SKM-1 treated with dmso at 0.1 percent for 144 hours (cell line): ENCODE data around the gene NDUFA8.

Experiments
- DNase-seq: peaks from one replicate; lab custom pipeline; 2025; ENCODE audit not compliant: unreplicated experiment; lab: John Stamatoyannopoulos, UW

The NDUFA8 gene

GRCh38 chr9:122138560-122139268, 20.9 kb downstream of the NDUFA8 start:
- no peak for DNase-seq

GRCh38 chr9:122135529-122135859, 24.1 kb downstream of the NDUFA8 start:
- DNase-seq, result no peak

- no peak for DNase-seq
These were observed 24.6 kb downstream of the NDUFA8 start for GRCh38 chr9:122134822-122135528.

GRCh38 chr9:122133984-122134535, 25.5 kb downstream of the NDUFA8 start:
- DNase-seq, result no peak

GRCh38 chr9:122133263-122133983, 26.2 kb downstream of the NDUFA8 start:
- no peak for DNase-seq

GRCh38 chr9:122132539-122132938, 27.0 kb downstream of the NDUFA8 start:
- DNase-seq, result no peak

- DNase-seq, result no peak
These were observed 28.1 kb downstream of the NDUFA8 start for GRCh38 chr9:122131401-122132001.

- no peak for DNase-seq
These were observed 28.7 kb downstream of the NDUFA8 start for GRCh38 chr9:122130837-122131236.

GRCh38 chr9:122129969-122130368, 29.6 kb downstream of the NDUFA8 start:
- no peak for DNase-seq

GRCh38 chr9:122128969-122129343, 30.6 kb downstream of the NDUFA8 start:
- DNase-seq, result no peak

- DNase-seq, result no peak
These were observed 31.3 kb downstream of the NDUFA8 start for GRCh38 chr9:122128007-122128968.

GRCh38 chr9:122127396-122127798, 32.2 kb downstream of the NDUFA8 start:
- no peak for DNase-seq

- no peak for DNase-seq
These were observed 33.0 kb downstream of the NDUFA8 start for GRCh38 chr9:122126331-122127261.

GRCh38 chr9:122125509-122126330, 33.9 kb downstream of the NDUFA8 start:
- DNase-seq, result no peak

- DNase-seq, result peak; percentile 55
These were observed 34.4 kb downstream of the NDUFA8 start for GRCh38 chr9:122125158-122125508.

- no peak for DNase-seq
These were observed 35.1 kb downstream of the NDUFA8 start for GRCh38 chr9:122124528-122124927.

- DNase-seq, result no peak
These were observed 35.5 kb downstream of the NDUFA8 start for GRCh38 chr9:122124048-122124447.

- peak; percentile 59 for DNase-seq
These were observed 36.5 kb downstream of the NDUFA8 start for GRCh38 chr9:122122903-122123632.
